Astrocyte (in vitro differentiated cells and primary cell): Measurements from ENCODE around the gene CUL1. TPM values are rescaled to one million over a fixed set of nuclear protein-coding genes. Genes with fewer than 3 reads are reported as not detected.

ENCODE experiments used
- DNase-seq: peaks from one replicate; pipeline ENCODE4 v3.0.0-alpha.2; 2010; ENCODE audit warnings: low read depth
- FAIRE-seq: peaks from 2 replicates; lab custom pipeline; 2011; peaks lifted over from hg19 to GRCh38; lab: Jason Lieb, UNC
- H2AFZ ChIP-seq: 2 replicates; pipeline ENCODE4 v1.6.0; 2012; ENCODE audit warnings: low read depth, low read length, inconsistent platforms
- H3K27ac ChIP-seq: 2 replicates; pipeline ENCODE4 v1.5.1; 2011; ENCODE audit warnings: low read depth, low read length, inconsistent platforms
- H3K27me3 ChIP-seq: 2 replicates; pipeline ENCODE4 v1.6.0; 2011; ENCODE audit warnings: low read length, inconsistent platforms; ENCODE audit not compliant: insufficient read depth
- H3K36me3 ChIP-seq: 2 replicates; pipeline ENCODE4 v1.5.1; 2011; ENCODE audit warnings: low read length, inconsistent platforms; ENCODE audit not compliant: insufficient read depth
- H3K4me1 ChIP-seq: 2 replicates; pipeline ENCODE4 v1.5.1; 2011; ENCODE audit warnings: low read length, inconsistent platforms; ENCODE audit not compliant: insufficient read depth
- H3K4me2 ChIP-seq: 2 replicates; pipeline ENCODE4 v1.6.0; 2012; ENCODE audit warnings: low read length, inconsistent platforms
- H3K4me3 ChIP-seq: 2 replicates; pipeline ENCODE4 v1.5.1; 2011; ENCODE audit warnings: low read depth, mild to moderate bottlenecking, low read length, inconsistent platforms; ENCODE audit not compliant: insufficient read depth
- H3K79me2 ChIP-seq: 2 replicates; pipeline ENCODE4 v1.6.0; 2012; ENCODE audit warnings: mild to moderate bottlenecking, low read length, inconsistent platforms; ENCODE audit not compliant: insufficient read depth
- H3K9ac ChIP-seq: 2 replicates; pipeline ENCODE4 v1.6.0; 2012; ENCODE audit warnings: mild to moderate bottlenecking, low read length, inconsistent platforms
- H3K9me3 ChIP-seq: 2 replicates; pipeline ENCODE4 v1.5.1; 2012; ENCODE audit warnings: low read depth, mild to moderate bottlenecking, low read length, inconsistent platforms; ENCODE audit not compliant: insufficient read depth
- H4K20me1 ChIP-seq: 2 replicates; pipeline ENCODE4 v1.6.0; 2012; ENCODE audit warnings: low read length, inconsistent platforms; ENCODE audit not compliant: insufficient read depth
- H3K27ac Mint-ChIP-seq: one replicate; pipeline ENCODE4 v1.8.0; 2021; ENCODE audit warnings: mild to moderate bottlenecking, mixed read lengths; ENCODE audit not compliant: unreplicated experiment
- H3K27me3 Mint-ChIP-seq: one replicate; pipeline ENCODE4 v1.8.0; 2021; ENCODE audit warnings: low read depth, mixed read lengths; ENCODE audit not compliant: unreplicated experiment
- H3K36me3 Mint-ChIP-seq: one replicate; pipeline ENCODE4 v1.8.0; 2021; ENCODE audit warnings: low read depth, mixed read lengths; ENCODE audit not compliant: unreplicated experiment
- H3K4me1 Mint-ChIP-seq: one replicate; pipeline ENCODE4 v1.8.0; 2021; ENCODE audit warnings: low read depth, mixed read lengths; ENCODE audit not compliant: unreplicated experiment
- H3K4me3 Mint-ChIP-seq: one replicate; pipeline ENCODE4 v1.8.0; 2021; ENCODE audit warnings: mild to moderate bottlenecking, moderate library complexity, mixed read lengths; ENCODE audit not compliant: unreplicated experiment
- H3K9me3 Mint-ChIP-seq: one replicate; pipeline ENCODE4 v1.8.0; 2021; ENCODE audit warnings: mild to moderate bottlenecking, mixed read lengths; ENCODE audit not compliant: unreplicated experiment
- EZH2 ChIP-seq: IDR thresholded peaks from 2 replicates; pipeline ENCODE4 v1.6.1; 2012; ENCODE audit warnings: mild to moderate bottlenecking, low read length, inconsistent platforms; ENCODE audit not compliant: insufficient read depth
- total RNA-seq: library from RNA; stranded (reverse); gene quantifications from 2 replicates; pipeline ENCODE4 v1.2.1, GENCODE V29; 2021
- TF ChIP-seq, protein P1 (sequence below): IDR thresholded peaks from 2 replicates; pipeline ENCODE4 v1.5.1; 2011; ENCODE audit warnings: low read depth, mild to moderate bottlenecking, inconsistent platforms, low read length, moderate library complexity; ENCODE audit not compliant: insufficient read depth

CUL1 gene
- total RNA-seq, 1 donor from 2014 or later = 60.2 TPM

- H3K9me3 ChIP-seq = no peaks in the 10 kb centered on the region
- no peak overlapping the region for H2AFZ ChIP-seq
- FAIRE-seq (no peak), DNase-seq (no peak)
- H4K20me1 ChIP-seq = peaks cover 63% of the 10 kb centered on the region
- Mint-ChIP-seq H3K4me3 (no peak overlapping the region), H3K36me3 (peaks cover 17% of the 10 kb centered on the region), H3K4me1 (peaks cover 18% of the 10 kb centered on the region), H3K27ac (no peak overlapping the region), H3K9me3 (no peaks in the 10 kb centered on the region), H3K27me3 (no peaks in the 10 kb centered on the region)
- peaks cover 75% of the 10 kb centered on the region for H3K79me2 ChIP-seq
- no peak overlapping the region for H3K4me3 ChIP-seq
- no peaks in the 10 kb centered on the region for H3K27me3 ChIP-seq
- no peak overlapping the region for H3K4me2 ChIP-seq
- no peaks in the 10 kb centered on the region for H3K4me1 ChIP-seq
- no peak overlapping the region for H3K27ac ChIP-seq
- no peak overlapping the region for H3K9ac ChIP-seq
- TF ChIP-seq, protein P1, sequence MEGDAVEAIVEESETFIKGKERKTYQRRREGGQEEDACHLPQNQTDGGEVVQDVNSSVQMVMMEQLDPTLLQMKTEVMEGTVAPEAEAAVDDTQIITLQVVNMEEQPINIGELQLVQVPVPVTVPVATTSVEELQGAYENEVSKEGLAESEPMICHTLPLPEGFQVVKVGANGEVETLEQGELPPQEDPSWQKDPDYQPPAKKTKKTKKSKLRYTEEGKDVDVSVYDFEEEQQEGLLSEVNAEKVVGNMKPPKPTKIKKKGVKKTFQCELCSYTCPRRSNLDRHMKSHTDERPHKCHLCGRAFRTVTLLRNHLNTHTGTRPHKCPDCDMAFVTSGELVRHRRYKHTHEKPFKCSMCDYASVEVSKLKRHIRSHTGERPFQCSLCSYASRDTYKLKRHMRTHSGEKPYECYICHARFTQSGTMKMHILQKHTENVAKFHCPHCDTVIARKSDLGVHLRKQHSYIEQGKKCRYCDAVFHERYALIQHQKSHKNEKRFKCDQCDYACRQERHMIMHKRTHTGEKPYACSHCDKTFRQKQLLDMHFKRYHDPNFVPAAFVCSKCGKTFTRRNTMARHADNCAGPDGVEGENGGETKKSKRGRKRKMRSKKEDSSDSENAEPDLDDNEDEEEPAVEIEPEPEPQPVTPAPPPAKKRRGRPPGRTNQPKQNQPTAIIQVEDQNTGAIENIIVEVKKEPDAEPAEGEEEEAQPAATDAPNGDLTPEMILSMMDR = no peak
- TF ChIP-seq EZH2 = no peak
- peaks cover 20% of the 10 kb centered on the region for H3K36me3 ChIP-seq
Observed at GRCh38 chr7:148735141-148735540, 36.4 kb downstream of the CUL1 start.

DNA sequence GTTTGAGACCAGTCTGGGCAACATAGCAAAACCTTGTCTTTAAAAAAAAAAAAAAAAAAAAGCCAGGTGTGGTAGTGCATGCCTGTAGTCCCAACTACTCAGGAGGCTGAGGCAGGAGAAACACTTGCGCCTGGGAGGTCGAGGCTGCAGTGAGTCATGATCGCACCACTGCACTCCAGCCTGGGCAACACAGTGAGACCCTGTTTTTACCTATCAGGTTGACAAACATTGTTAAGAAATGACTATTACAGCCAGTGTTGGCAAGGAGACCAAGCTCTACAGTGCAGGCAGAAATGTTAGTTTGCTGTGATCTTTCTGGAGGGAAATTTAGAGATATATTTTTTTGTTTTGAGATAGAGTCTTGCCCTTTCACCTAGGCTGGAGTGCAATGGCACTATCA lies 37.3 kb downstream of the CUL1 start:
- no peak overlapping the region for H3K9ac ChIP-seq
- peaks cover 20% of the 10 kb centered on the region for H3K36me3 ChIP-seq
- H3K4me3 ChIP-seq = no peak overlapping the region
- no peak overlapping the region for H3K27ac ChIP-seq
- no peak for FAIRE-seq
- H4K20me1 ChIP-seq = peaks cover 56% of the 10 kb centered on the region
- no peaks in the 10 kb centered on the region for H3K9me3 ChIP-seq
- H2AFZ ChIP-seq = no peak overlapping the region
- peaks cover 77% of the 10 kb centered on the region for H3K79me2 ChIP-seq
- DNase-seq = no peak
- no peaks in the 10 kb centered on the region for H3K9me3 Mint-ChIP-seq
- peaks cover 22% of the 10 kb centered on the region for H3K36me3 Mint-ChIP-seq
- H3K4me1 Mint-ChIP-seq = peaks cover 18% of the 10 kb centered on the region
- no peaks in the 10 kb centered on the region for H3K4me1 ChIP-seq
- no peak for TF ChIP-seq EZH2
- TF ChIP-seq, protein P1 = no peak
- H3K4me2 ChIP-seq = no peak overlapping the region
- no peaks in the 10 kb centered on the region for H3K27me3 ChIP-seq
- no peak overlapping the region for H3K27ac Mint-ChIP-seq
- H3K4me3 Mint-ChIP-seq = no peak overlapping the region
- no peaks in the 10 kb centered on the region for H3K27me3 Mint-ChIP-seq

GRCh38 chr7:148738737-148739535 lies 40.2 kb downstream of the CUL1 start:
- no peak for FAIRE-seq
- H3K27ac ChIP-seq = no peak overlapping the region

More at GRCh38 chr7:148738737-148739535, 40.2 kb downstream of the CUL1 start:
- H3K27me3 ChIP-seq = no peaks in the 10 kb centered on the region
- H3K9me3 ChIP-seq = no peaks in the 10 kb centered on the region
- no peak overlapping the region for H3K9ac ChIP-seq
- no peak for DNase-seq
- Mint-ChIP-seq H3K4me1 (peaks cover 11% of the 10 kb centered on the region), H3K27ac (peak overlapping the region; percentile 56), H3K4me3 (peak overlapping the region; percentile 66), H3K36me3 (peaks cover 22% of the 10 kb centered on the region), H3K27me3 (no peaks in the 10 kb centered on the region), H3K9me3 (no peaks in the 10 kb centered on the region)
- TF ChIP-seq, protein P1 = no peak
- TF ChIP-seq EZH2 = no peak
- H3K4me1 ChIP-seq = no peaks in the 10 kb centered on the region
- no peak overlapping the region for H3K4me2 ChIP-seq
- no peak overlapping the region for H3K4me3 ChIP-seq
- H3K79me2 ChIP-seq = peaks cover 58% of the 10 kb centered on the region
- peaks cover 41% of the 10 kb centered on the region for H4K20me1 ChIP-seq
- no peak overlapping the region for H2AFZ ChIP-seq
- H3K36me3 ChIP-seq = peaks cover 14% of the 10 kb centered on the region
